ENCODE results near the gene NKAIN2.

The NKAIN2 gene

GRCh38 chr6:124076336-124077048 is 272.8 kb downstream of the NKAIN2 start:
- TF ChIP-seq CTCF (IDR thresholded peaks at IDR 0.05; ENCODE audit: low read depth, low read length) = no peak

DNA sequence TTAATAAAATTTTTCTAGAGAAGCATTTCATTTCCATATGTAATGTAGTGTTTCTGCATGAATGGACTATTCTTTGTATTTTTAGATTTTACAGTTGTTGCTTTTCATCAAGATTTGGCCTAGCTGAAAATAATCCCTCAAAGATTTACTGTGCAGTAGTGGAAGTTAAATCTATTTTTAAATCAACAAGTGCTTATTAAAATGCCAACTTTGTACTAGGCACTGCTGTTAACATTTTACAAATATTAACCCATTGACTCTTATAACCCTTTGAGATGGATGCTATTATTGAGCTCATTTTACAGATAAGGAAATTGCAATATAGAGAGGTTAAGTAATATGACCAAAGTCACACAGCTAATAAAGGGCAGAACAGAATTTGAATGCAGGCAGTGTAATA is 274.5 kb downstream of the NKAIN2 start:
- H3K4me1 ChIP-seq = no peaks in the 10 kb centered on the region
- no peak for TF ChIP-seq CTCF (IDR thresholded peaks at IDR 0.05; ENCODE audit: low read depth, low read length)
- no peaks in the 10 kb centered on the region for H3K27me3 ChIP-seq
- H3K9me3 ChIP-seq = no peaks in the 10 kb centered on the region
- no peaks in the 10 kb centered on the region for H3K36me3 ChIP-seq
- H3K4me3 ChIP-seq (ENCODE audit: low read depth, low read length) = no peak overlapping the region
- no peak for DNase-seq

More at GRCh38 chr6:124076336-124077048, 272.8 kb downstream of the NKAIN2 start:
- no peaks in the 10 kb centered on the region for H3K36me3 ChIP-seq
- no peak overlapping the region for H3K4me3 ChIP-seq (ENCODE audit: low read depth, low read length)
- DNase-seq = no peak
- no peaks in the 10 kb centered on the region for H3K27me3 ChIP-seq
- no peaks in the 10 kb centered on the region for H3K9me3 ChIP-seq
- H3K4me1 ChIP-seq = no peaks in the 10 kb centered on the region

DNA sequence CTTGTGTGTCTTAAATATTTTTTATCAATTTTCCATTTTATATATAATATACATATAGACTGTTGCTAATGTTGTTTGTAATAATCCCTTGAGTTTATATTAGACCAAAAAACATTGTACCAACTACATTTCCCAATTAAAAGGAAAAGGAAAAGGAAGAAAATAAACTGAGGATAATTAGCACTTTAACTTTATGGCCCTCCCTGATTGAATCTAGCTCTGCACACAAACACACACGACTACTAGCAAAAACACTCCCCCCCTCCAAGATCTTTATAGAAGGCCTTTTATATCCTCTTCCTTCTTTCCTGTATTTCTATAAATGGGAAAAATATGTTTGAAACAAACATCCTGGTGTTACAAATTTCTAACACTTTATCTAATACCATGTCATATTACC is 276.8 kb downstream of the NKAIN2 start:
- H3K9me3 ChIP-seq = no peaks in the 10 kb centered on the region
- H3K27me3 ChIP-seq = no peaks in the 10 kb centered on the region
- TF ChIP-seq CTCF (IDR thresholded peaks at IDR 0.05; ENCODE audit: low read depth, low read length) = no peak
- no peaks in the 10 kb centered on the region for H3K36me3 ChIP-seq
- H3K4me3 ChIP-seq (ENCODE audit: low read depth, low read length) = no peak overlapping the region
- no peak for DNase-seq
- H3K4me1 ChIP-seq = no peaks in the 10 kb centered on the region

GRCh38 chr6:124090491-124090890 is 286.8 kb downstream of the NKAIN2 start:
- no peak overlapping the region for H3K4me3 ChIP-seq (ENCODE audit: low read depth, low read length)
- no peak for DNase-seq
- H3K9me3 ChIP-seq = no peaks in the 10 kb centered on the region
- H3K4me1 ChIP-seq = no peaks in the 10 kb centered on the region
- TF ChIP-seq CTCF (IDR thresholded peaks at IDR 0.05; ENCODE audit: low read depth, low read length) = no peak
- no peaks in the 10 kb centered on the region for H3K36me3 ChIP-seq
- no peaks in the 10 kb centered on the region for H3K27me3 ChIP-seq

GRCh38 chr6:124099520-124099919 is 295.9 kb downstream of the NKAIN2 start:
- H3K27me3 ChIP-seq = no peaks in the 10 kb centered on the region
- no peaks in the 10 kb centered on the region for H3K4me1 ChIP-seq
- DNase-seq = no peak
- no peaks in the 10 kb centered on the region for H3K36me3 ChIP-seq
- no peaks in the 10 kb centered on the region for H3K9me3 ChIP-seq
- H3K4me3 ChIP-seq (ENCODE audit: low read depth, low read length) = no peak overlapping the region
- TF ChIP-seq CTCF (IDR thresholded peaks at IDR 0.05; ENCODE audit: low read depth, low read length) = no peak

- Histone ChIP-seq H3K4me3 (ENCODE audit: low read depth, low read length) (no peak overlapping the region), H3K9me3 (no peaks in the 10 kb centered on the region), H3K27me3 (no peaks in the 10 kb centered on the region), H3K4me1 (no peaks in the 10 kb centered on the region), H3K36me3 (no peaks in the 10 kb centered on the region)
- no peak for TF ChIP-seq CTCF (IDR thresholded peaks at IDR 0.05; ENCODE audit: low read depth, low read length)
- no peak for DNase-seq
These were observed 306.8 kb downstream of the NKAIN2 start for GRCh38 chr6:124110514-124110913.
